HS-27A (cell line): ENCODE results near the gene OVCH2.
"Not testable (repeated sequence)": the region's sequence is repeated elsewhere in the genome, so short reads cannot be mapped to it uniquely, and the experiment has no call there.

Experiments
- DNase-seq: peaks from one replicate; pipeline ENCODE4 v3.0.0-alpha.2; 2012; ENCODE audit warnings: low read depth, missing footprints

Gene OVCH2

DNA sequence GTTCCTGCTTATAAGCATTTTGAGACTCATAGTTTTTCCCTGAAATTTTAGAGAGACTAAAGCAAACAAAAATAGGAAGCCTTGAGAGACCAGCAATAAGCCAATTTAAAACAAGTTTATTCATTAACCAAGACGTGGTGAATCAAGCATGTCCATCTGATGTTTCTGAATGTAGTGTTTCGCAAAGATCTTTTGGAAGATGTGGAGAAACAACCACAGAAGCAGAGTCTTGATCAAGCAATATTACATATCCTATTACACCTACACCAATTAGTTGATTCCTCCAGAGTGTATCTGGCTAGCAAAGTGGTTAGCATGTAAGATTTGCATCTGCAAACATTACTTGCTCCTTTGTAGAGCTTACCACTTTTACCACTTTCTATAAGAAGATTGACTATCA is at the start of gene OVCH2:
TSS of gene OVCH2 (minus strand) at position 101 of the 400 bp plus-strand sequence. CDS start at position 18, 83 bp downstream.
- DNase-seq, result no peak

GRCh38 chr11:7749456-7749855 is 43.2 kb upstream of the OVCH2 start:
- DNase-seq, result no peak

GRCh38 chr11:7734767-7735166 is 28.5 kb upstream of the OVCH2 start:
- DNase-seq, result not testable (repeated sequence)

GRCh38 chr11:7714786-7715185 is 8.5 kb upstream of the OVCH2 start:
- DNase-seq, result no peak

DNA sequence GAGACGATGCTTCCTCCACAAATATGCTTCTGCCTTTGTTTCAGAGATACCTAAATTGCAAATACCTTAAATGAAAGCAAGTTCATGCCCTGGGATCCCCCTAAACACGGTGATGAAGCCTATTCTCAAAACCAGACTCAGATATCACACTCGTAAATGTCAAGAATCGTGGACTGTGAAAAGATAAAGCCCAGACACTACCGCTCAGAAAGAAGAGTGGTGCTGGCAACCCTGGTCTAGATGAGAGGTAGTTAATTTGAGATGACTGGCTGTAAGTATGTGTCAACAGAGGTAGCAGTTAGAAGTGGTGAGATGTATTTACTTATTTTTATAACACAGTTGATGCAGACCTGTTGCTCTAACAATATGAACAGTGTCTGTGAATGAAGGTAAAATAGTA is 2.5 kb downstream of the OVCH2 start:
- no peak for DNase-seq

GRCh38 chr11:7696424-7696823 is 9.9 kb downstream of the OVCH2 start:
- DNase-seq, result no peak

DNA sequence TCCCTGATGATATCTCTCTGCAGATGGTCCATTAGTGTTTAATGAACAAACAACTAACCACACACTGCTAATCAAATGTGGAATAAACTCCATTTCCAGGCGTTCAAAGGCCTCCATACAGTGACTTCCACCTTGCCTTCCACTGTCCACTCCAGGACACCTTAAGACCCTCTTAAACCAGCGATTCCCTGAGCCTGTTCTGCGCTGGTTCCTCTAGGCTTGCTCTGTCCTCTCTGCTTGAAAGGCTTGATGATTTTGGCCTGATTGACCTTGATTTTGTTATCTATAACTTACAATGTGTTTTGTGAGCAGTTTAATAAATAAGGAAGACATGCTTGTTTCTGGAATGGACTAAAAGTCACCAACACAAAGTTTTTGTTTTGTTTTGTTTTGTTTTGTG is 12.0 kb downstream of the OVCH2 start:
- DNase-seq, result no peak

DNA sequence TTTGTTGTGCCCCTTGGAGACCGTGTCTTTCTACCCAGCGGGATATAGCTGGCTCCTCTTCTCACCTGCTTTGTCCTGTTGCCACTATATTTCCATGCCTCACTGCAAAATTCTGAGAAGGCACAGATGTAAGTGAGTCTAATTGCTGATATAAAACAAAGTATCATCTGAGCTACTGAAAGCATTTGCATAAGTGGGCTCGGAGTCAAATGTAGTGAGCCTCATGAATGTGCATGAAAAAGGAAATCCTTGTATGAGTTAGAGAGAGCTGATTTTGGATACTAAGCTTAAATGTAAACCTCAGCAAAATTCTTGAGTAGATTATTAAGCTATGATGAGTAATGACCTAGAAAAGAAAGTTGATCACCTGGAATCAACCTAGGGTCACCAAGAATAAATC is 13.9 kb downstream of the OVCH2 start:
- DNase-seq, result no peak

GRCh38 chr11:7691759-7692350 is 14.4 kb downstream of the OVCH2 start:
- no peak for DNase-seq

DNA sequence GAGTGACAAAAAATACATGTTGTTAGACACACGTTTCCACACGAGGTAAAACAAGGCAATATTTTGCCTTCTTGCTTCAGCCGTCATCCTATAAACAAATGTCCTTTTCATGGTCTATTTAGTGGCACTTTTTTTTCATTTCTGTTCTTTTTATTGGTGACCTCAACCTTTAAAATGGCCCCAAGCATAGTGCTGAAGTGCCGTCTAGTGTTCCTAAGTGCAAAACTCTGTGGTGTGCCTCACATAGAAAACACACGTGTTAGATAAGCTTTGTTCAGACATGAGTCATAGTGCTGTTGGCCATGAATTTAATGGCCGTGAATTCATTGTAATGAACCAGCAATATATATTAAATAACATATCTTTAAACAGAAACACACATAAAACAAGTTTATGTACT is 15.6 kb downstream of the OVCH2 start:
- no peak for DNase-seq

DNA sequence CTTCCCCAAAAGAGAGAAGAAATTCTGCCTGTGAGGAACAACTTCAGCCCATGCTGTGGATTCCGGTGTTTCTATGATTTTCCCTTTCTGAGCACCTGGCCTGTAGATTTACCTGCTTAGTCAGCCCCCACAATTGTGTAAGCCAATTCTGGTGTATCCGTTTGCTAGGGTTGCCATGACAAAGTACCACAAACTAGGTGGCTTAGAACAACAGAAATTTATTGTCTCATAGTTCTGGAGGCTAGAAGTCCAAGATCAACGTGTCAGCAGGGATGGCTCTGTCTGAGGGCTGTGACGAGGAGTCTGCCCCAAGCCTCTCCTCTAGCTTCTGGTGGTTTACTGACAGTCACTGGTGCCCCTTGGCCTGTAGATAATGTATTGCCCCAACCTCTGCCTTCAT is 17.0 kb downstream of the OVCH2 start:
- no peak for DNase-seq

- DNase-seq, result no peak
Observed at GRCh38 chr11:7688238-7688826, 17.9 kb downstream of the OVCH2 start.

DNA sequence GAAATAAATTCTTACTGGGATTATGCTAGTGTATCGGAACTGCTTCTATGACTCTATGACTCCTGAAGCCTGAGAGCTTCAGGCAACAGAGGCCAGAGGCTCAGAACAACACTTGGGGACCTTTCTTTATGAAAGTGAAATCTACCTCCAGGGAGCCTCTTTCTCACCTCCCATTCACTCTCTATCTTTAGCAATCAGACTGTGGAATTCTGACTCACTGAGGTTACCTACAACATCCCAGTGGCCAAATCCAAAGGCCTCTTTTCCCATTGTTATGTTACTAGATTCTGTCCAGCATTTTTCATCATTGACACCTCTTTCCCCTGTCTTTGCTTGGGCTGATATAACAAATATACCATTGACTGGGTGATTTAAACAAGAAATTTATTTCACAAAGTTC is 18.9 kb downstream of the OVCH2 start:
- DNase-seq, result no peak

DNA sequence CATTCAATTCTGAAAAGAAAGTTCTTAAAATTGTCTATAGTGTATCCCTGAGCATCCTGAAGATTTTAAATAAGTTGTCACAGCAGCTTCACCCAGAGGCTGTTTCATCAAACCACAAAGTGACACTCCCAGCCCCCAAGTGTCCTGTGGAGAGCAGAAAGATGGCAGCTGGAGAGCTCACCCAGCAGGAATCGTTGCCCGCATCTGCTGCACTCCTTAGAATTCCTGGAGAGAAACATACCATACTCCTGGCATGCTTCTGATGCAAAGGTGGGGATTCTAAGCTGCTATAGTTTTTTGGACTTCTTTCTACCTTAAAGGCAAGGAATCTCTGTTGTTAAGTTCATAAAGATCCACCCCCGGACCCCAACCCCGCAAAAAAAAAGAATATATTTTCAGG is 19.5 kb downstream of the OVCH2 start:
- DNase-seq, result no peak

DNA sequence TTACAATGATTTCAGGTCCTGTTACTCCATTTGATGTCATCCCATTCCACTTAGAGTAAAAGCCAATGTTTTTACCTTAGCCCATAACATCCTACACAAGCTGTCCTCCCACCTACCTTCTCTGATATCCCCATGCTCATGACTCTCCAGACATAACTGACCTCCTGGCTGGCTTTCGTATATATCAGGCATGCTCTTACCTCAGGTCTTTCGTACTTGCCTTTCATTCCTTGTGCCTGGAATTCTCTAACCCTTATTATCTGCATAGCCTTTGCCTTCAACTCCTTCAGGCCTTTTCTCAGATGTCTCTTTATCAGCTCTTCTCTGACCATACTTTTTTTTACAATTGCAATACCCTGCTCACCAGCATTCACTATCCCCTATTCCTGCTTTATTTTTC is 22.7 kb downstream of the OVCH2 start:
- DNase-seq, result no peak

- no peak for DNase-seq
Observed at GRCh38 chr11:7677796-7678201, 28.5 kb downstream of the OVCH2 start.

- no peak for DNase-seq
Observed at GRCh38 chr11:7677071-7677470, 29.2 kb downstream of the OVCH2 start.

- DNase-seq, result no peak
Observed at GRCh38 chr11:7675631-7676030, 30.6 kb downstream of the OVCH2 start.

DNA sequence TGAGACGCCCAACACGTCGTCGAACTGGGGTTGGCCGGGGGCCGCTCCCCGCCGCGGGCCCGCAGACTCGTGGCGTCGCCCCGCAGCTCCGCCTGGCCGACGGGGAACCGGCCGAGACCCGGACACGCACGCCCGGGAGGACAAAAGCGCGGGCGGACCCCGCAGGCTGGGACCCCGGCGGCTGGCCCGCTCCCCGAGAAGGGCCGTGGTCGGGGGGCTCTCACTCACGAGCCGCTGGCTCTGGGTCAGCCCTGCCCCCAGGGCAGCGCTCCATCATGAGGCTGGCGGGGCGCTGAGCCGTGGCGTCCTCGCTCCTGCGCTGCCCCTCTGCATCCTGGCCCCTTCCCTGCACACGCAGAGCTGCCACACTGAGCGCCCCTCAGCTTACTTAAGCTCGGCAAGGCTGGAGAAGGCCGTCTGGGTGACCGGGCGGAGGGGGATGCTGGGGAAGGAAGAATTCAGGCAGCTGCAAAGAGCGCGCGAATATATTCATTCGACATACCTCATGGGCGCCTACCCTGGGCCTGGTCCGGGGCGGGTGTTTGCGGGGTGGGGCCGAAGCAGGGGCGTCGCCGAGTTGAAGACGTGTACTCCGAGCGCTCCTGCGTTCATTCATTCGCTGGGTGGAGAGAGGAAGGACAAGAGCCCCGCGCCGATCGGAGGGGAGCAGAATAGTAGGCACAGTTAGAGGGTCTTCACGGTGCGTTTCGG is 32.4 kb downstream of the OVCH2 start:
- DNase-seq, result no peak

GRCh38 chr11:7672960-7673723 is 33.1 kb downstream of the OVCH2 start, which contains the start of gene CYB5R2:
Gene CYB5R2 (minus strand): TSS chr11:7673500. CDS start chr11:7672825, 675 bp downstream.
- DNase-seq, result no peak

DNA sequence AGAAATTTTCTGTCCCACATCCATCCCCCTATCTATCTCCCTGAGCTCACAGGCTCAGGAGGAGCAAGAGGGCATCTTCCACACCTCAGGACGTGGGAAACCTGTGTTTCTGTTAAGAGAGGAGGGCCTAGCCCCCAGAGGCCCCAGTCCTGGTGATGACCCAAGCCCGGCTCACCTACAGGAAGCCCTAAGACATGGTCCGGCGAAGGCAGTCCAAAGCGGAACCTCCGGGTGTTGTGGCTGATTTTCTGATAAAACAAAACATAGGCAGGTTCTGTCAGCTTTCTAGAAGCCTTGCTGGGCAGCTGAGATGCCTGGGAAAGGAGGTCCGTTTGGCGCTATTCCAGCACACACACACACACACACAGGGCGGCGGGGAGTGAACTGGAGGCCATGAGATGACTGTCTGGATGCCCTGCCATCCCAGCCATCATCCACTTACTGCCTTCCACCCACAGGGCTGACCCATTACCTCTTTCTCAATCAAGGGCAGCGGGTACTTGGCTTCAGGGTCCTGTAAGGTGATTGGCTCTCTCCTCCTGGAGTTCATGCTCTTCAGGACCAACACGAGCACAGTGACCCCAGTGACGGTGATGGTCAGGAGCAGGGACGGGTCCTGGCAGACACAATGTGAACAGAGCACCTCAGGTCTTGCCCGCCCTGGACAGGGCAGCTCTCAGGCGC is 33.9 kb downstream of the OVCH2 start:
- no peak for DNase-seq
